Endothelial cell of hepatic sinusoid (primary cell): ENCODE results near the gene SNRPE.

Experiments
- in situ Hi-C: cut with HindIII; loops from 2 replicates; pipeline ENCODE4 v1.10.0; 2017; ENCODE audit warnings: low sequenced_read_pairs

SNRPE gene

DNA sequence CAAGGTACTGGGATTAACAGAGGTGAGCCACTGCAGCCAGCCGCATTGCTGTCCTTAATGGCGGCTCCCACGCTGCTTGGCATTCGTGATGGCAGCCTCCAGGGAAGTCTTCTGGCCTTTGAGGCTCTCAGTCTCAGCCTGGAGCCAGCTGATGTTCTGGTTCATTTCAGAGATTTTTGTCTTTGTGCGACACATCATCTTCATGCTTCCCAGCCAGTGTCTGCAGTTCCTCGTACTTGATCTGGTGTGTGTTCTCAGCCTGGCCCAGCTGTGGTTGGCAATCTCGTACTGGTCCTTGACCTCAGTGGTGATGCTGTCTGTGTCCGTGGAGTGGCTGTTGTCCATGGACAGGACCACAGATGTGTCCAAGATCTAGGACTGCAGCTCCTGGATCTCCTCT is 11.7 kb downstream of the SNRPE start:
- in situ Hi-C loops: loop anchor here (5.0 to 25.0 kb wide), 2 partner anchors 239 to 489 kb away; partner anchors contain the start of gene PLEKHA6

DNA sequence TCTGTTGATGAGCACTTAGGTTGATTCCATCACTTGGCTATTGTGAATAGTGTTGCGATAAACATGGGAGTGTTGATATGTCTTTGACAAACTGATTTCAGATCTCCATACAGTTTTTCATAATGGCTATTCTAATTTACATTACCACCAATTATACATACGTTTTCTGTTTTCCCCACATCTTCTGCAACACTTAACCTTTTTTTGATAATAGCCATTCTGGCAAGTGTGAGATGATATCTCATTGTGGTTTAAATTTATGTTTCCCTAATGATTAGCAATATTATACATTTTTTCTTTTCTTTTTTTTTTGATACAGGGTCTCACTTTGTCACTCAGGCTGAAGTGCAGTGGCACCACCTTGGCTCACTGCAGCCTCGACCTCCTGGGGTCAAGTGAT is 17.0 kb downstream of the SNRPE start:
- in situ Hi-C loops: no loop called here

DNA sequence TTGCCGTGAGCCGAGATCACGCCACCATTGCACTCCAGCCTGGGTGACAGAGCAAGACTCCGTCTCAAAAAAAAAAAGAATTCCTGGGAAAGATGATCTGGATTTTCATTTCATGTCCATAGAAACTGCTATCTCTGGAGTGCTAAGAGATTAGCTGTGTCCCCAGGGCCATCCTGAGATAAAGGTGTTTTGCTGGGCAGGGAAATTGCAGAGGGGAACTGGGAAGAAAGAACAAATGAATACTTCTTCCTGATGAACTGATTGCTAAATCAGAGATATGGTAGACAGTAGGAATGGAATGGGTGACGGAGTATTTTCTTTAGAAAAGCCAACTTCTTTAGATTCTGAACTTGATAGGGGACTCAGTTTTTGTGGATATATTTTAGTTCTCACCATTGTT is 19.2 kb downstream of the SNRPE start:
- in situ Hi-C loops: loop anchor here (10.0 kb wide), 1 partner anchor 64 kb away; no protein-coding TSS in a partner anchor

DNA sequence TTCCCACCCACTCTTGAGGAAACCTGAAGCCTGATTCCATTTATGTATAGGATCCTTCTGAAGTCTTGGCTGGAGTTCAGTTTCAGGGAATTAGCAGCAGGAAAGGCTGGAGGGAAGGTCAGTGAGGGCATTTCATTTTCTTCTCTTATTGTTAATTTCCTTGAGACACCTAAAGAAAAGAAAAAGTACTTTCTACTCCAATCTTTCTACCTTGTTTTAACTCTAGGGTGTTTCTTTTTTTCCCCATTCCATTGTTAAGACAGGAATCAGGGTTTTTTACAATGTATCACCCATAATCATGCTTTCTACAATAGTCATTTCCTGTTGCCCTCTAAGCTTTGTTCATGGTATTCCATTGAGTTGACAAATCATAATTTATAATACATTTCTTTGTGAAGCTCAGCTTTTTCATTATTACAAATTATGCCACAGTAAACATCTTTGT is 27.4 kb downstream of the SNRPE start:
- in situ Hi-C loops: loop anchor here (5.0 to 10.0 kb wide), 2 partner anchors 56 to 103 kb away; no protein-coding TSS in a partner anchor

DNA sequence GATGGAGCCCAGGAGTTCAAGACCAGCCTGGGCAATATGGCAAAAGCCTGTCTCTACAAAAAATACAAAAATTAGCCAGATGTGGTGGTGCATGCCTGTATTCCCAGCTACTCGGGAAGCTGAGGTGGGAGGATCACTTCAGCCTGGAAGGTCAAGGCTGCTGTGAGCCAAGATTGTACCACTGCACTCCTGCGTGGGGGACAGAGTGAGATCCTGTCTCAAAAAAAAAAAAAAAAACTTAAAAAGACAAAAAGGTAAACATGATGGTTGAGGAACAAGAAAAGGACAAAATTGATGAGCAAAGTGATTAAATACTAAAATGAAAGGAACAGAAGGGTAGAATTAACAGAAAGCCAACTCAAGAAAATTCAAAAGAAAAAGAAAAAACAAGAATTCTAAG is 30.6 kb downstream of the SNRPE start:
- in situ Hi-C loops: no loop called here

DNA sequence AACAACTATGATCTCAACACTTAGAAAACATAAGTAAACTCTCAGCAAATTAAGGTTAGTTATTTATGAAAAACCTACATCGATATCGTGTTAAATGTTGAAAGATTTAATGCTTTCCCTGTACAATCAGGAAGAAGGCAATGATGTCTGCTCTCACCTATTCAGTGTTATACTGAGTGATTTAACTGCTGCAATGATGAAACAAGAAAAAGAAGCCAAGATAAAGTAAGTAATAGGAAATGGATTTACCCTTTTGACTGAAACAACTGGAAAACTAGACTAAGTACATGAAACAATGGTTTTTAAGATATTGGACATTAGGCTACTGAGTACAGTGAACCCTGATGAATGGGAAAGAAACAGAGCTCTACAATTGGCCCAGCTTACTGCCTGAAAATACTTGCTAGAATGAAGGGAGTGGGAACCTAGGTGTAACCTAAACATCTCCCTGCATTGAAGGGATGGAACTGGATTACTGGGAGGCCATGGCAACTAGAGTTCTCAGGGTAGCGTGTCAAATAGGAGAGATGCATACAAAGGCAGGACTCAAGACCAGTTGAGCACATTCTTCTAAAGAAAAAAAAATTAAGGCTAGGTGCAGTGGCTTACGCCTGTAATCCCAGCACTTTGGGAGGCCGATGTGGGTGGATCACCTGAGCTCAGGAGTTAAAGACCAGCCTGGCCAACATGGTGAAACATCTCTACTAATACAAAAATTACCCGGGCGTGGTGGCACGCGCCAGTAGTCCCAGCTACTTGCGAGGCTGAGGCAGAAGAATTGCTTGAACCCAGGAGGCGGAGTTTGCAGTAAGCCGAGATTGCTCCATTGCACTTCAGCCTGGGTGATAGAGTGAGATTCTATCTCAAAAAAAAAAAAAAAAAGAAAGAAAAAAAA is 37.3 kb downstream of the SNRPE start:
- in situ Hi-C loops: no loop called here

DNA sequence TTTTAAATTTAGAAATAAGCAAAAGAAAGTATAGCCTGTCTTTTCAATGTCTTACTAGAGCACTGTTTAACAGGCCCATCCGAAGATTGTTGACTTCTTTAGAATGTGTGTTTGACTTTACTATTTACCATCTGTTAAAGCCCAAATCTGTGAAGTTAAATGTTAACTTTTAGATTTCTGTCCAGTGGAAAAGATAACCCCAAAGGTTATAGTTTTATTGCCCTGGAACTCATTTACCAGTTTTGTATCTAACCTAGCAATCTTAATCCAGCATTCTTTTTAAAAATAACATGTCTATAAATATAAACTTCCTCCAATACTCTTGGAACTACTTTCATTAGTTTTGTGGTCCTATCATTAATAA is 37.9 kb downstream of the SNRPE start:
- in situ Hi-C loops: no loop called here

DNA sequence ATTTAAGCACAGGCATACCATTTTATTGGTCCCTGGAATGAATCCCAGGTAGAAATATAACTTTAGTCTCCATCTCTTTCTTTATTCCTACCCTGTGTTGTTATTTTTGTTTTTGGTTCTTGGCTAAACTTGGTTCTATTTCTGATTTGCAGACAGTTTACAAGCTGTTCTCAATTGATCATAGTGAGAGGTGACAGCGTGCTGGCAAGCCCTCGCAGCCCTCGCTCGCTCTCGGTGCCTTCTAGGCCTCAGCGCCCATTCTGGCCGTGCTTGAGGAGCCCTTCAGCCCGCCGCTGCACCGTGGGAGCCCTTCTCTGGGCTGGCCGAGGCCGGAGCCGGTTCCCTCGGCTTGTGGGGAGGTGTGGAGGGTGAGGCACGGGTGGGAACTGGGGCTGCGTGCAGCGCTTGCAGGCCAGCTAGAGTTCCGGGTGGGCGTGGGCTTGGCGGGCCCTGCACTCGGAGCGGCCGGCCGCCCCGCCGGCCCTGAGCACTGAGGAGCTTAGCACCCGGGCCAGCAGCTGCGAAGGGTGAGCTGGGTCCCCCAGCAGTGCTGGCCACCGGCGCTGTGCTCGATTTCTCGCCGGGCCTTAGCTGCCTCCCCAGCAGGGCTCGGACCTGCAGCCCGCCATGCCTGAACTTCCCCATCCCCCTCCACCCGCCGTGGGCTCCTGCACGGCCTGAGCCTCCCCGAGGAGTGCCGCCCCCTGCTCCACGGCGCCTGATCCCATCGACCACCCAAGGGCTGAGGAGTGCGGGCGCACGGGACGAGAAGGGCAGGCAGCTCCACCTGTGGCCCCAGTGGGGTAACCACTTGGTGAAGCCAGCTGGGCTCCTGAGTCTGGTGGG is 38.7 kb downstream of the SNRPE start:
- in situ Hi-C loops: no loop called here

DNA sequence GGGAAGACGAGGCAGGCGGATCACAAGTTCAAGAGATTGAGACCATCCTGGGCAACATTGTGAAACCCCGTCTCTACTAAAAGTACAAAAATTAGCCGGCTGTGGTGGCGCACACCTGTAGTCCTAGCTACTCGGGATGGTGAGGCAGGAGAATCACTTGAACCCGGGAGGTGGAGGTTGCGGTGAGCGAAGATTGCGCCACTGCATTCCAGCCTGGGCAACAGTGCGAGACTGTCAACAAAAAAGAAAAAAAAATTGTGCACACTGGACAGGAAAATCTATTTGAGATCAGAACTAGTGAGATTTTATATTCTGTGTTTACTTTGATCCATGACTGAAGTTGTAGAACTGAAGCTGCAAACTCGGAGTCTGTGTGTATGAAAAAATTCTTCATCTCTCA is 40.2 kb downstream of the SNRPE start:
- in situ Hi-C loops: no loop called here

DNA sequence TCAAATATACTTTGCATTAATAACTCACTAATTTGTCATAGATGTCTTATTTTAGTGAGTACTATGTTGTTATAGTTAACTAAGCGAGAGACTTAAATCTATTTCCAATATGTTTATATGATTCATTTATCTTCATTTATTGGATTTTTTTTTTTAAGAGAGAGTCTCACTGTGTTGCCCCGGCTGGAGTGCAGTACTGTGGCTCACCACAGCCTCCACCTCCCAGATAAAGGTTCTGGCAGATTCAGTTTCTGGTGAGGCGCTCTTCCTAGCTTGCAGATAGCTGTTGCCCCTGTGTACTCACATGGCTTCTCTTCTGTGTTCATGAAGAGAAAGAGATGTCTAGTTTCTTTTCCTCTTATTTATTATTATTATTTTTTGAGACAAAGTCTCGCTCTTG is 43.9 kb downstream of the SNRPE start:
- in situ Hi-C loops: no loop called here

DNA sequence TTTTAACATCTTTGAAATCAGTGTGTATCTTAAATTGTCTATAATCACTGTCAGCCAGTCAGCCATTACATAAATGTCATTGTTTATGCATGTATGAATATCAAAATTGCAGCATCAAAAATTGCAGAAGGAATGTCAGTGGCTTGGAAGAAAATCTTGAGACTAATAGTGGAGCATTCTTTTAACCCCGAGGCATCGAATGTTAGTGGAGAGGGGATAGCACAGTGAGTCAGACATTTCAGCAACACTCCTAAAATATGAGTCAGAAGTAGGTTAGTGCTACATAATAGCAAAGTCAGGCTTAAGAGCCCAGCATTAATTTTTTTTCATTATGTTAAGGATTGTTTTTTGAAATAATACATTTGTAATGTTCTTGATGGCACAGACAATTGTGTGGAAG is 45.5 kb downstream of the SNRPE start:
- in situ Hi-C loops: no loop called here

DNA sequence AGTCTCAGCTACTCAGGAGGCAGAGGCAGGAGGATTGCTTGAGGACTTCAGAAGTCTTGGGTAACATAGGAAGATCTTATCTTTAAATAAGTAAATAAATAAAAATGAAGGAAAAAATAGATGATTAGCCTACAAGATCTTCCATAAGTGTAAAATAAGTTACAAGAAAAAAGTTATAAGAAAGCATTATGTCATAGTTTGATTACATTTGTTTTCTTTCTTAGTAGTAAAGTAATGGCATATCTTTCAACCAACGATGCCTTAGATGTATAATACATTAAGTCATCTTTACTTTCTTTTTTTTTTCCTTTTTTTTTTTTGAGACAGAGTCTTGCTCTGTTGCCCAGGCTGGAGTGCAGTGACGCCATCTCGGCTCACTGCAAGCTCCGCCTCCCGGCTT is 46.5 kb downstream of the SNRPE start:
- in situ Hi-C loops: no loop called here

DNA sequence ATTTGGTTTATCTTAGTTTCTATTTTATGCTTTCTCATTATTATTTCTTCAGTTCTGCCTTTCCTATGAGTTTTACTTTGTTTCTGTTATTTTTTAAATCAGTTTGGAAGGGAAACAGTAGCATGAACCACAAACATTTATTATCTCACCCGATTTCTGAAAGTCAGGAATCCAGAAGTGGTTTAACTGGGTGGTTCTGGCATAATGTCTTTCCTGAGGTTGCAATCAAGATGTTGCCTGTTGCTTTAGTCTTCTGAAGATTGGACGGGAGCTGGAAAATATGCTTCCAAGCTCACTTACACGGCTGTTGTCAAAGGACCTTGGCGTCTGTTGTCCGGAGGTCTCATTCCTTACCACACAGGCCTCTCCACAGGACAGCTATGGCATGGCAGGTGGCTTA is 50.4 kb downstream of the SNRPE start:
- in situ Hi-C loops: no loop called here

DNA sequence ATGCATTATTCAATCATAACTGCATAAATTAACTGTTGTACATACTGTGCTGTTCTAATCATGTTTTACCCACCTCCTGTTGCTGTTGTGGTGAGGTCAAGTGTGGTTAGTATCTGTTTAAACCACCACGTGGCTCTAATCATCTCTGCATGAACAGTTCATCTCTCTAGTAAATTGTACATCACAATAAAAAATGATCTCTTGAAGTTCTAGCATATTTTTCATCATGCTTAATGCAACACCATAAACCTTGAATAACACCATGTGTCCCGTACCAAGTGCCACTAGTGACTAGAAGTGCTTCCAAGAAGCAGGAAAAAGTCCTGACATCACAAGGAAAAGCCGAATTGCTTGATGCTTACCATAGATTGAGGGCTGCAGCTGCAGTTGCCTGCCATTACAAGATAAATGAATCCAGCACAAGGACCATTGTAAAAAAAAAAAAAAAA is 51.7 kb downstream of the SNRPE start:
- in situ Hi-C loops: no loop called here

DNA sequence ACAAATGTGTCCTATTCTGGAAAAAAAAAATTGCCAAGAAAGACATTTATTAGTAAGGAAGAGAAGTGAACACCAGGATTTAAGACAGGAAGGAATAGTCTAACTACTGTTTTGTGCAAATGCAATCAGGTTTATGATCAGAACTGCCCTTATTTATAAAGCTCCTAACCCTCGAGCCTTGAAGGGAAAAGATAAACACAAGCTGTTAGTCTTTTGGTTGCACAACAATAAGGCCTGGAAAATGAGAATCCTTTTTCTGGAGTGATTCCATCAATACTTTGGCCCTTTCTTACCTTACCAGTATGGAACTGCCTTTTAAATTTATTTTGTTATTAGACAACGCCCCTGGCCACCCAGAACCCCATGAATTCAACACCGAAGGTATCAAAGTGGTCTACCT is 52.9 kb downstream of the SNRPE start:
- in situ Hi-C loops: no loop called here

DNA sequence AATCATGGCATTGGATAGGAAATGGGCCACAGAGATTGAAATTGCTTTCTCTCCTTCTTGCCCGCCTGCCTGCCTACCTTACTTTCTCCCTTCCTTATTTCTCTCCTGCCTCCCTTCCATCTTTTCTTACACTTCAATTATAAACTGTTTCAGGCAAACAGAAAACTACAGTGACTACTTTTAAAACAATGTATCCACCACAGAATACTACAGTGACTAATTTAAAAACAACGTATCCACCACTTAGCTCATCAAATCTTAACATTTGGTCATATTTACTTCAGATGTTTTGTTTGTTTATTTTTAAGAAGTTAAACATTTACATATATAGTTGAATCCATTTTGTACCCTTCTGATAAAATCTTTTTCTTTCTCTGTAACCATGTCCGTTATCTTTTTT is 54.4 kb downstream of the SNRPE start:
- in situ Hi-C loops: no loop called here

DNA sequence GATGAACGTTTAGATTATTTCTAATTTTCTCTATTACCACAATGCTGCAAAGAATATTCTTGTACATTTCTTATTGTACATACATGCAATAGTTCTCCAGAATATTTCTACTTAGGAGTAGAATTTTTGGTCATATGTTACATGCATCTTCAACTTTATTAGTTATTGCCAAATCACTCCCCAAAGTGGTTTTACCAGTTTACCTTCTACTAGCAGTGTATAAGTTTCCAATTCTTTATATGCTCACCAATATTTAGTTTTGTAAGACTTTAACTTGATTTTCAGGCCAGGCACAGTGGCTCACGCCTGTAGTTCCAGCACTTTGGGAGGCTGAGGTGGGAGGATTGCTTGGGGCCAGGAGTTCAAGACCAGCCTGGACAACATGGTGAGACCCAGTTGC is 55.4 kb downstream of the SNRPE start:
- in situ Hi-C loops: no loop called here
